SIG-M5 treated with dmso at 0.1 percent for 504 hours (cell line): ENCODE data around the gene KMT2C.
"Not testable (repeated sequence)": the region's sequence is repeated elsewhere in the genome, so short reads cannot be mapped to it uniquely, and the experiment has no call there.

Source experiments
- DNase-seq: peaks from one replicate; lab custom pipeline; 2025; ENCODE audit not compliant: unreplicated experiment; lab: John Stamatoyannopoulos, UW

KMT2C gene

GRCh38 chr7:152435384-152436110, at the start of gene KMT2C:
Gene KMT2C, minus strand, starts transcription at chr7:152436003. Its CDS starts 217 bp downstream, at chr7:152435786.
- DNase-seq = peak; percentile 33

DNA sequence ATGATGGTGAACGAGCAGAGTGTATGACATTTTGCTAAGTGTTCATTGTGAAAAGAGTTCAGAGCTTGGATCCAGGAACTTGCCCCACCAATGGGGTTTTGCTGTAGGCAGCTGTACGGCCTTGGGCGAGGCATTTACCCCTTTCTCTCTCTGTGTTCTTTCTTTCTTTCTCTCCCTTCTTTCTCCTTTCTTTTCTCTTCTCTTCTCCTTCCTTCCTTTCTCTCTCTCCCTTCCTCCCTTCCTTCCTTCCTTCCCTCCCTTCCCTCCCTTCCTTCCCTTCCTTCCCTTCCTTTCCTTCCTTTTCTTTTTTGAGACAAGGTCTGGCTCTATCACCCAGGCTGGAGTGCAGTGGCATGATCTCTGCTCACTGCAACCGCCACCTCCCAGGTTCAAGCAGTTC, 45.3 kb upstream of the KMT2C start:
- no peak for DNase-seq

GRCh38 chr7:152480664-152481063, 44.9 kb upstream of the KMT2C start:
- no peak for DNase-seq

DNA sequence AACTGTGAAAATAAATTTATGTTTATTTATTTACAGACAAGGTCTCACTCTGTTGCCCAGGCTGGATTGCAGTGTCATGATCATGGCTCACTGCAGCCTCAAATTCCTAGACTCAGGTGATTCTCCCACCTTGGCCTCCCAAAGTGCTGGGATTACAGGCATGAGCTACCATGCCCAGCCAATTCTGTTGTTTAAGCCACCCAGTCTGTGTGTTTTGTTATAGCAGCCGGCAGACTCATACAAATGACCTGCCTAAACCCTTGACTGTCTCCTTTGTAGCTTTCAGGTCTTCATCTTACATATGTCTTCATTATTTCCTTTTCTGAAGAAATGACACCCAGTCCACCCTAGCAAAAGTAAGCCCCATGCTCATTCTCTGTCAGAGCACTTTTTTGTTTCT, 43.8 kb upstream of the KMT2C start:
- DNase-seq = no peak

DNA sequence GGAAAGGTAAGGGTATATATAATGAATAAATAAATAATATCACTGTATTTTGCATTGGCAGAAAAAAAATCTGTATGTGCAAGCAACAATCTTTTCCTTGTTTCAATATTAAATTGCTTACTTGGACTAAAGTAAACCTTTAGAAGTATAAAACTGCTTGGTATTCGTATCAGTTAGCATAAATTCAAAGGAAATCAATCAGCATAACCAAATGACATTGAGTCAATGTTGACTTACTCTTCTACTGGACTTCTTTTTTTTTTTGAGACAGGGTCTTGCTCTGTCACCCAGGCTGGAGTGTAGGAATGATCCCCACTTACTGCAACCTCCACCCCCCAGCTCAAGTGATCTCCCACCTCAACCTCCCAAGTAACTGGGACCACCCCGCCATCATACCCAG, 42.3 kb upstream of the KMT2C start:
- no peak for DNase-seq

DNA sequence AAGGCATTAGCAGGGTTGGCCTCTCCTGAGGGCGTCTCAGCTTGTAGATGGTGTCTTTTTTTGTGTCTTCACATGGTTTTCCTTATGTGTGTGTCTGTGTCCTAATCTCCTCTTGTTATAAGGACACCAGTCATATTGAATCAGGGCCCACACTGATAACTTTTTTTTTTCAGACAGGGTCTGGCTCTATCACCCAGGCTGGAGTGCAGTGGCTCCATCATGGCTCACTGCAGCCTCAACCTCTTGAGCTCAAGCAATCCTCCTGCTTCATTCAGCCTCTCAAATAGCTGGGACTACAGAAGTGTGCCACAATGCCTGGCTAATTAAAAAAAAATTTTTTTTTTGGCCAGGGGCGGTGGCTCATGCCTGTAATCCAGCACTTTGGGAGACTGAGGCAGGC, 41.3 kb upstream of the KMT2C start:
- no peak for DNase-seq

GRCh38 chr7:152476551-152476950, 40.7 kb upstream of the KMT2C start:
- no peak for DNase-seq

DNA sequence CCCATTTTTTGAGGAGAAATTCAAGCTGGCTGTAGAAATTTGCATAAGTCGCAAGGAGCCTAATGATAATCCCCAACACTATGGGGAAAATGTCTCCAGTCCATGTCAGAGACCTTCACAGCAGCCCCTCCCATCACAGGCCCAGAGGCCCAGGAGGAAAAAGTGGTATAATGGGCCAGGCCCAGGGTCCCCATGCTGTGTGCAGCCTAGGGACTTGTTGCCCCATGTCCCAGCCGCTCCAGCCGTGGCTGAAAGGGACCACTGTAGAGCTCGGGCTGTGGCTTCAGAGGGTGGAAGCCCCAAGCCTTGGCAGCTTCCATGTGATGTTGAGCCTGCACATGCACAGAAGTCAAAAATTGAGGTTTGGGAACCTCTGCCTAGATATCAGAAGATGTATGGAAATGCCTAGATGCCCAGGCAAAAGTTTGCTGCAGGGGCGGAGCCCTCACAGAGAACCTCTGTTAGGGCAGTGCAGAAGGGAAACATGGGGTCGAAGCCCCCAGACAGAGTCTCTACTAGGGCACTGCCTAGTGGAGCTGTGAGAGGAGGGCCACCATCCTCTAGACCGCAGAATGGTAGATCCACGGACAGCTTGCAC, 35.3 kb upstream of the KMT2C start:
- not testable (repeated sequence) for DNase-seq

- DNase-seq = not testable (repeated sequence)
These were observed 34.6 kb upstream of the KMT2C start for GRCh38 chr7:152470251-152471022.

DNA sequence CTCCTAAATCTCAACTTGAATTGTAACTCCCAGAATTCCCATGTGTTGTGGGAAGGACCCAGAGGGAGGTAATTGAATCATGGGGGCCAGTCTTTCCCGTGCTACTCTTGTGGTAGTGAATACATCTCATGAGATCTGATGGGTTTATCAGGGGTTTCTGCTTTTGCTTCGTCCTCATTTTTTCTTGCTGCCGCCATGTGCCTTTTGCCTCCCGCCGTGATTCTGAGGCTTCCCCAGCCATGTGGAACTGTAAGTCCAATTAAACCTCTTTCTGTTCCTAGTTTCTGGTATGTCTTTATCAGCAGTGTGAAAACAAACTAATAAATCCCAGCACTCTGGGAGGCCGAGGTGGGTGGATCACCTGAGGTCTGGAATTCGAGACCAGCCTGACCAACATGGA, 33.8 kb upstream of the KMT2C start:
- not testable (repeated sequence) for DNase-seq

- DNase-seq = no peak
These were observed 31.4 kb upstream of the KMT2C start for GRCh38 chr7:152467225-152467624.

DNA sequence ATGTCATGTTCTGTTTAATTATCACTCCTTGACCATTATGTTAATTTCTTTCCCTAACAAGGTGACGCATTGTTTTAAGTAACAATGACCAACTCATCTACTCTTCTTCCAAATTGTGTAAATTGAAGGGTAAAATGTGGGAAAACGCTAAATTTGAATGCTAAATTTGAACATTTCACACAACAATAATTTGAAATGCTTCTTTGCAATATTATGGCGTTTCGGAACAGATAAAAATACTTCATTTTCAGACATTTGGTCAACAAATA, 29.2 kb upstream of the KMT2C start:
- DNase-seq = no peak

- peak; percentile 61 for DNase-seq
These were observed 28.7 kb upstream of the KMT2C start for GRCh38 chr7:152464312-152465118.

- DNase-seq = peak; percentile 97
These were observed 28.0 kb upstream of the KMT2C start for GRCh38 chr7:152463709-152464311.

DNA sequence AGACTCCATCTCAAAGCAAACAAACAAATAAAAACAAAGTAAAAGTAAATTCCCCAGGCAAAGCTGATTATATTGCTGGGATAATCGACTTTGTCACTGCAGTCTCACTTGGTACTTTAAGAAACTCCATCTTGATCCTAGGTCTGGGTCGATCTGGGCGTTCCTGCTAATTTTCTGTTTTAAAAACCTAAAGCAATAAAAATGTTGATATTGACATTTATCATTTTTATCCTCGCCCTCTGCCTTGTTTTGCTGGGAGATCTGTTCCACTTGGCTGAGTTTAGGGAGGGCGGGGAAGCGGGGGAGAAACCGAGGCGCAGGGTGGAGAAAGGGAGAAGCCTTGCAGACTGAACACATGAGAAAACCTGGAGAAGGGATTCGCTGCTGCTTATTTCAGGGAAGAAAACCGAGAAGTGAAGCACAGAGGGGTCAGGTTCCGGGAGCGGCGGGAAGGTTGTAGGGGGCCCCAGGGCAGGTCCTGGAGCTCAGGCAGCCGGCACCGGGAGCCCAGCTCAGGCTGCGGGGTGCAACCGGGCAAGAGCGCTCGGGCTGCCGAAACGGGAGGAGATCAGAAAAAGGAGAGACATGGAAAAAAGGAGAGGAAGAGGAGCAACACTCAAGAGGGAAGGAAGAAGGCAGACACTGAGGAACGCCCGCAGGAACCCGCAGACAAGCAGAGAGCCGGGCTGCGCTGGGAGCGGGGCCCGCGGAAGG, 27.3 kb upstream of the KMT2C start:
- DNase-seq = peak; percentile 66

DNA sequence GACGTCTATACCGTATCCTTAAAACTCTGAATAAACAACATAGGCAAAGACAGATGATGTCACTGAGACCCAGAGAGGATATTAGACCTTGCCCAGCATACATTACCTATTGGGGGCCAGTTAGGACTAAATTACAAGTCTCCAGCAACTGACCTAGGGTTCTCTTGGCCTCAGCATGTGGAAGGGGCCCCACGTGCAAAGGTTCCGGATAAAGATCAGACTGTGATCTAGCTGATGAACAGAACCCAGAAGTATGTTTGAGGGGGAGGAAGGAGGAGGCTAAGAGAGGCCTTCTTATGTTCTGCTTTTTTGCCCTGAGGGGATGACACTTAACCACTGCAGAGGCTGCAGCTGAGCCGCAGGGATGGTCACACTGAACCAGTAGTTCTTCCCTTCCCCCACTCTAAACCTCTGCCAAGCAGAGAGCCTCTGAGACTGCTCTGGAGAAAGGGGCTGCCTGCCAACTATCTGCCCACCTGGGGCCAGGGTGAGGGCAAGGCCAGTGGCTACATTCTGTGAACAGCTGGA, 24.0 kb upstream of the KMT2C start:
- peak; percentile 89 for DNase-seq

DNA sequence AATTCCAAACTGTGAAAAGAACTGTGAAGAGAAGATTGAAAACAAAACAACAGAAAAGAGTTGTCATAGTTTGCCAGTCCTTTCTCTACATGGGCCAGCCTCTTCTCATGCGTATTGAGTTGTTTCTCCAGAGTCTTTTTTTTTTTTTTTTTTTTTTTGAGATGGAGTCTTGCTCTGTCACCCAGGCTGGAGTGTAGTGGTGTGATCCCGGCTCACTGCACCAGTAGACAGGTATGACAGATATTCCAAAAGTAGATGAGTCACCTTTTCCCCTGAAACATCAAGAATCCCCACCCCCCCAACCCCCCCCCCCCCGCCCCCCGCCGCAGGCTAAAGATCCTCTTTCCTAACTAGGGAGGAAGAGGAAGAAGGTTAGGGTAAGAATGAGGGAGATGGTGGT, 15.6 kb upstream of the KMT2C start:
- no peak for DNase-seq

- DNase-seq = not testable (repeated sequence)
These were observed 9.7 kb upstream of the KMT2C start for GRCh38 chr7:152445386-152446008.

GRCh38 chr7:152443586-152443985, 7.8 kb upstream of the KMT2C start:
- no peak for DNase-seq
